Cardiac muscle cell (in vitro differentiated cells and primary cell): ENCODE measurements around the gene ZCCHC8. TPM values are rescaled to one million over a fixed set of nuclear protein-coding genes. Genes with fewer than 3 reads are reported as not detected.
A peak's percentile ranks its signal among the peaks of the same experiment; 100 is the strongest.
"Not testable (repeated sequence)": the region's sequence is repeated elsewhere in the genome, so short reads cannot be mapped to it uniquely, and the experiment has no call there.

ENCODE experiments used
- DNase-seq, 2 donors: peaks; one replicate each; pipeline versions ENCODE4 v3.0.0 to v3.0.0-alpha.2; 2010 to 2017; ENCODE audit warnings: low read depth in 1 of 2, low spot score in 1 of 2
- H3K27ac ChIP-seq: fragments of 200-600 bp; sonication (generic); 2 replicates; pipeline ENCODE4 v1.5.1; 2016
- H3K27me3 ChIP-seq: fragments of 200-600 bp; sonication (generic); 2 replicates; pipeline ENCODE4 v1.6.0; 2016; ENCODE audit warnings: control low read depth
- H3K36me3 ChIP-seq: fragments of 200-600 bp; sonication (generic); 2 replicates; pipeline ENCODE4 v1.5.1; 2016; ENCODE audit warnings: control low read depth
- H3K4me1 ChIP-seq: fragments of 200-600 bp; sonication (generic); 2 replicates; pipeline ENCODE4 v1.8.1; 2017; ENCODE audit warnings: low read depth, mild to moderate bottlenecking, mixed run types
- H3K4me3 ChIP-seq: fragments of 200-600 bp; sonication (generic); 2 replicates; pipeline ENCODE4 v1.5.1; 2016; ENCODE audit warnings: mild to moderate bottlenecking
- H3K9me3 ChIP-seq: fragments of 200-600 bp; sonication (generic); 2 replicates; pipeline ENCODE4 v1.5.1; 2017; ENCODE audit warnings: low read depth, mild to moderate bottlenecking, control low read depth
- polyA plus RNA-seq: library from polyadenylated mRNA; unstranded; fragments of >200 nt; fragmentation: Nextera tagmentation; extraction: Ambion mirVana; gene quantifications from 2 replicates; pipeline ENCODE4 v1.2.1, GENCODE V29; 2016
- total RNA-seq: library from RNA; depleted of rRNA; stranded (reverse); fragments of >200 nt; gene quantifications from 2 replicates; pipeline ENCODE4 v1.2.3, GENCODE V29; 2016
- TF ChIP-seq, protein P1 (sequence below): IDR thresholded peaks from 2 replicates; pipeline ENCODE4 v1.5.1; 2012; ENCODE audit warnings: low read depth, mild to moderate bottlenecking, low read length

Gene ZCCHC8
- total and polyA plus RNA-seq, 2 experiments from 2014 or later: 17.9 to 21.8 TPM

DNA sequence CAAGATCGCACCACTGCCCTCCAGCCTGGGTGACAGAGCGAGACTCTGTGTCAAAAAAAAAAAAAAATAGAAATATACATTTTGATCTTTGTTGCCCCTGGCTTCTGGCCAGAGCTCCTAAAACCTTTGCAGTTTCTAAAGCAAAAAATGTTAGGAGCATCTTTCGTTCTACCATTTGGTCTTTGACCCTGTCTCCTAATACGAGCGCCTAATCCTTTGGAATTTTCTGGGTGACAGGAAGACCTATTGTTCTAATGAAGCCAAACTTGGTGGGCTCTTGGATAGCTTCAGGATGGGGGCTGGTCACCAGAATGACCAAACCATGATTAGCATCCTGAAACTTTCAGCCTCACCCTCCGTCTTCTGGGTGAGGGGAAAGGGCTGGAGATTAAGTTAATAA lies 46.0 kb downstream of the ZCCHC8 start:
- H3K9me3 ChIP-seq: no peaks in the 10 kb centered on the region
- H3K36me3 ChIP-seq: no peaks in the 10 kb centered on the region
- DNase-seq: no peak
- TF ChIP-seq, protein P1, sequence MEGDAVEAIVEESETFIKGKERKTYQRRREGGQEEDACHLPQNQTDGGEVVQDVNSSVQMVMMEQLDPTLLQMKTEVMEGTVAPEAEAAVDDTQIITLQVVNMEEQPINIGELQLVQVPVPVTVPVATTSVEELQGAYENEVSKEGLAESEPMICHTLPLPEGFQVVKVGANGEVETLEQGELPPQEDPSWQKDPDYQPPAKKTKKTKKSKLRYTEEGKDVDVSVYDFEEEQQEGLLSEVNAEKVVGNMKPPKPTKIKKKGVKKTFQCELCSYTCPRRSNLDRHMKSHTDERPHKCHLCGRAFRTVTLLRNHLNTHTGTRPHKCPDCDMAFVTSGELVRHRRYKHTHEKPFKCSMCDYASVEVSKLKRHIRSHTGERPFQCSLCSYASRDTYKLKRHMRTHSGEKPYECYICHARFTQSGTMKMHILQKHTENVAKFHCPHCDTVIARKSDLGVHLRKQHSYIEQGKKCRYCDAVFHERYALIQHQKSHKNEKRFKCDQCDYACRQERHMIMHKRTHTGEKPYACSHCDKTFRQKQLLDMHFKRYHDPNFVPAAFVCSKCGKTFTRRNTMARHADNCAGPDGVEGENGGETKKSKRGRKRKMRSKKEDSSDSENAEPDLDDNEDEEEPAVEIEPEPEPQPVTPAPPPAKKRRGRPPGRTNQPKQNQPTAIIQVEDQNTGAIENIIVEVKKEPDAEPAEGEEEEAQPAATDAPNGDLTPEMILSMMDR: no peak
- no peak overlapping the region for H3K4me3 ChIP-seq
- H3K4me1 ChIP-seq: no peaks in the 10 kb centered on the region
- no peak overlapping the region for H3K27ac ChIP-seq
- H3K27me3 ChIP-seq: no peaks in the 10 kb centered on the region

DNA sequence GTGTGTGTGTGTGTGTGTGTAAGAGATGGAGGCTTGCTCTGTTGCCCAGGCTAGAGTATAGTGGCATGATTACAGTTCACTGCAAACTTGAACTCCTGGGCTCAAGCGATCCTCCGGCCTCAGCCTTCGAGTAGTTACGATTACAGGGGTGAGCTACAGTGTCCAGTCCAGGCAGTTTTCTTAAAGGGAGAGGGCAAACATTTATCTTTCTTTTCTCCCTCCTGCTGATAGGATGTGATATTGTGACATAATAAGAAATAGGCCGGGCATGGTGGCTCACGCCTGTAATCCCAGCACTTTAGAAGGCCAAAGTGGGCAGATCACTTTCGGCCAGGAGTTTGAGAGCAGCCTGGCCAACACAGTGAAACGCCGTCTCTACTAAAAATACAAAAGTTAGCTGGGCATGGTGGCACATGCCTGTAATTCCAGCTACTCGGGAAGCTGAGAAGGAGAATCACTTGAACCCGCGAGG lies 46.4 kb downstream of the ZCCHC8 start:
- DNase-seq: no peak
- TF ChIP-seq, protein P1: no peak
- Histone ChIP-seq H3K27me3 (no peaks in the 10 kb centered on the region), H3K27ac (no peak overlapping the region), H3K9me3 (no peaks in the 10 kb centered on the region), H3K4me1 (no peaks in the 10 kb centered on the region), H3K36me3 (no peaks in the 10 kb centered on the region), H3K4me3 (no peak overlapping the region)

DNA sequence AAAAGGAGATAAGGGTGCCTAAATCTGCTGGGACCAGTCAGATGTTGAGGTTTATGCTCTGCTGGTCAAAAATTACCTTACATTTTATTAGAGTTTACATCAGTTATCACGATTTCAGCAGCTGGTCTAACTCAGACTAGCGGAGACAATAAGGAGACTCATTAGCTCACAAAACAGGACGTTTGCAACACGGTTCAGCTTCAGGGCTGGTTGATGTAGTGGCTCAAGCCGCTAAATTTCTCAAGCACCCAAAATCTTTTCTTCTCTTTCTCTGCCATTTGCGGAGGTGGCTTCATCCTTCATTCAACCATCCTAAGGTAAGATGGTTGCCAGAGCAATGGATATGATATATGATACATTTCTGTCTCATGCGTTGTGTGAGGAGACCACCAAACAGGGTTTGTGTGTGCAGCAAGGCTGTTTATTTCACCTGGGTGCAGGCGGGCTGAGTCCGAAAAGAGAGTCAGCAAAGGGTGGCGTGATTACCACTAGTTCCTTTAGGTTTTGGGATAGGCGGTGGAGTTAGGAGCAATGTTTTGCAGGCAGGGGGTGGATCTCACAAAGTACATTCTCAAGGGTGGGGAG lies 47.9 kb downstream of the ZCCHC8 start:
- Histone ChIP-seq H3K9me3 (no peaks in the 10 kb centered on the region), H3K27ac (no peak overlapping the region), H3K4me1 (no peaks in the 10 kb centered on the region), H3K36me3 (no peaks in the 10 kb centered on the region), H3K4me3 (no peak overlapping the region), H3K27me3 (no peaks in the 10 kb centered on the region)
- DNase-seq: no peak
- TF ChIP-seq, protein P1: no peak

DNA sequence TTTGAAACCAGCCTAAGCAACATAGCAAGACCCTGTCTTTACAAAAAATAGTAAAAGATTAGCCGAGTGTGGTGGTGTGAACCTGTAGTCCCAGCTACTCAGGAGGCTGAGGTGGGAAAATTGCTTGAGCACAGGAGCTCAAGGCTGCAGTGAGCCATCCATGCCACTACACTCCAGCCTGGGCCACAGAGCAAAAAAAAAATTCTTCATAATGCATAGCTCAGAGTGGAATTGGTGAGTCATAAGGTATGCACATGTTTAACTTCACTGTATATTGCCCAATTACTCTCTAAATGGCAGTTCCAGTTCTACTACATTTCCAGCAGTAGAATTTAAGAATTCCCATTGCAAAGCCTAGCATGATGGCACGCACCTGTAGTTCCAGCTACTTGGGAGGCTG lies 51.4 kb downstream of the ZCCHC8 start:
- H3K4me1 ChIP-seq: no peaks in the 10 kb centered on the region
- H3K36me3 ChIP-seq: no peaks in the 10 kb centered on the region
- TF ChIP-seq, protein P1: no peak
- no peaks in the 10 kb centered on the region for H3K9me3 ChIP-seq
- peak in 1 of 2 donors; percentile 93 for DNase-seq
- H3K4me3 ChIP-seq: no peak overlapping the region
- no peaks in the 10 kb centered on the region for H3K27me3 ChIP-seq
- H3K27ac ChIP-seq: no peak overlapping the region

DNA sequence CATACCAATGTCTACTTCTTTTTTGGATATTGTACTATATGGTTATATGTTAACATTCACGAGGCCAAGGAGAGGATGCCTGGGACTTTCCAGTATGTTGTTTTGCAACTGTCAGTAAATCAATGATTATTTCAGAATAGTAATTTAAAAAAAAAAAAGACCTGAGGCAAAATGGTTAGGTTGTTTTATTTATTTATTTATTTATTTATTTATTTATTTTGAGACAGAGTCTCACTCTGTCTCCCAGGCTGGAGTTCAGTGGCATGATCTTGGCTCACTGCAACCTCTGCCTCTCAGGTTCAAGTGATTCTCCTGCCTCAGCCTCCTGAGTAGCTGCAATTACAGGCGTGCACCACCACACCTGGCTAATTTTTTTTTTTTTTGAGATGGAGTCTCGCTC lies 52.9 kb downstream of the ZCCHC8 start:
- not testable (repeated sequence) for H3K27ac ChIP-seq, H3K27me3 ChIP-seq, H3K9me3 ChIP-seq, H3K36me3 ChIP-seq, DNase-seq, H3K4me3 ChIP-seq, H3K4me1 ChIP-seq

DNA sequence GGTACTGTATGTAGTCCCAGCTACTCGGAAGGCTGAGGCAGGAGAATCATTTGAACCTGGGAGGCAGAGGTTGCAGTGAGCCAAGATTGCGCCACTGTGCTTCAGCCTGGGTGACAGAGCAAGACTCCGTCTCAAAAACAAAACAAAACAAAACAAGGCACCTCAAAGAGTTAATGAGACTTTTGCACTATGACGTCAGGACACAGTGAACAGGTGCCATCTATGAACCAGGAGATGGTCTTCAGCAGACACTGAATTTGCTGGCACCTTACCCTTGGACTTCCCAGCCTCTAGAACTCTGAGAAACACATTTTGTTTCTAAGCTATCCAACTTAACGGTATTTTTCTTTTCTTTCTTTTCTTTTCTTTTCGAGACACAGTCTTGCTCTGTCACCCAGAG lies 54.3 kb downstream of the ZCCHC8 start:
- H3K27ac ChIP-seq, H3K27me3 ChIP-seq, DNase-seq, H3K4me3 ChIP-seq, H3K4me1 ChIP-seq, H3K9me3 ChIP-seq, H3K36me3 ChIP-seq: not testable (repeated sequence)

DNA sequence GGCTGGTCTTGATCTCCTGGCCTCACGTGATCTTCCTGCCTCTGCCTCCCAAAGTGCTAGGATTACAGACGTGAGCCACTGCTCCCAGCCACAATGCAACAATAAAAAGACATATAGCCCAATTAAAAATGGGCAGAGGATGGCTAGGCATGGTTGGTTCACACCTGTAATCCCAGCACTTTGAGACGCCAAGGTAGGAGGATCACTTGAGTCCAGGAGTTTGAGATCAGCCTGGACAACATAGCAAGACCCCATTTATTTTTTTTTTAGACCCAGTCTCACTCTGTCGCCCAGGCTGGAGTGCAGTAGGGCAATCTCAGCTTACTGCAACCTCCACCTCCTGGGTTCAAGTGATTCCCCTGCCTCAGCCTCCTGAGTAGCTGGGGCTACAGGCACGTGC lies 56.7 kb downstream of the ZCCHC8 start:
- H3K36me3 ChIP-seq, H3K27me3 ChIP-seq, H3K27ac ChIP-seq, H3K4me3 ChIP-seq, DNase-seq, H3K9me3 ChIP-seq, H3K4me1 ChIP-seq: not testable (repeated sequence)

DNA sequence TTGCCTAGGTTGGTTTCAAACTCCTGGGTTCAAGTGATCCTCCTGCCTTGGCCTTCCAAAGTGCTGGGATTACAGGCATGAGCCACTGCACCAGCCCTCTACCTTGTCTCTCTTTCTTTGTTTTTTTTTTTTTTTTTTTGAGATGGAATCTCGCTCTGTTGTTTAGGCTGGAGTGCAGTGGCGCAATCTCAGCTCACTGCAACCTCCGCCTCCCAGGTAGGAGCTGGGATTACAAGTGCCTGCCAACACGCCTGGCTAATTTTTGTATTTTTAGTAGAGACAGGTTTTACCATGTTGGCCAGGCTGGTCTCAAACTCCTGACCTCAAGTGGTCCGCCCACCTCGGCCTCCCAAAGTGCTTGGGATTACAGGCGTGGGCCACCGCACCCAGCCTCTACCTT lies 61.9 kb downstream of the ZCCHC8 start:
- not testable (repeated sequence) for H3K9me3 ChIP-seq, H3K27me3 ChIP-seq, H3K4me3 ChIP-seq, H3K4me1 ChIP-seq, H3K36me3 ChIP-seq, H3K27ac ChIP-seq, DNase-seq
